Common myeloid progenitor, CD34-positive (primary cell): Measurements from ENCODE around the gene CRTAP.
A peak's percentile ranks its signal among the peaks of the same experiment; 100 is the strongest.
"Not testable (repeated sequence)": the region's sequence is repeated elsewhere in the genome, so short reads cannot be mapped to it uniquely, and the experiment has no call there.

Experiments used
- CTCF ChIA-PET: fragments of 350-600 bp; sonication (Branson Sonifier 250); formaldehyde crosslinking; loops from one replicate; lab custom pipeline; 2021; ENCODE audit warnings: antibody characterized with exemption; lab: Charles Lee
- POLR2A ChIA-PET: fragments of 350-600 bp; sonication (Branson Sonifier 250); formaldehyde crosslinking; loops from one replicate; lab custom pipeline; 2021; ENCODE audit warnings: antibody characterized with exemption; lab: Charles Lee
- DNase-seq, 3 donors: peaks; one replicate each; pipeline versions ENCODE4 v3.0.0 to v3.0.0-alpha.2; 2013
- H3K27ac ChIP-seq, 2 experiments: 1 replicate in 1 of 2; 2 replicates in 1 of 2; pipeline ENCODE4 v1.7.0; 2013; ENCODE audit warnings: inconsistent platforms in 2 of 2, low read length in 2 of 2, mild to moderate bottlenecking in 2 of 2, low read depth in 1 of 2, moderate library complexity in 1 of 2; ENCODE audit not compliant: severe bottlenecking in 2 of 2, insufficient read depth in 1 of 2, poor library complexity in 1 of 2
- H3K27me3 ChIP-seq, 5 experiments: replicated peaks in 2 of 5; 1 replicate in 3 of 5; 2 replicates in 2 of 5; pipeline versions ENCODE4 v1.6.1 to v1.7.0; 2013; ENCODE audit warnings: low read length in 4 of 5, mild to moderate bottlenecking in 2 of 5, moderate library complexity in 2 of 5, inconsistent platforms in 1 of 5; ENCODE audit not compliant: insufficient read depth in 5 of 5, control insufficient read depth in 4 of 5
- H3K36me3 ChIP-seq, 4 experiments: 1 replicate in 2 of 4; 2 replicates in 2 of 4; pipeline versions ENCODE4 v1.6.1 to v1.7.0; 2013; ENCODE audit warnings: low read length in 3 of 4, control low read depth in 1 of 4, mild to moderate bottlenecking in 1 of 4; ENCODE audit not compliant: control insufficient read depth in 4 of 4, insufficient read depth in 4 of 4
- H3K4me1 ChIP-seq, 4 experiments: 1 replicate in 3 of 4; 2 replicates in 1 of 4; pipeline versions ENCODE4 v1.6.1 to v1.7.1; 2013; ENCODE audit warnings: low read length in 3 of 4, mild to moderate bottlenecking in 3 of 4, control low read depth in 1 of 4, inconsistent platforms in 1 of 4, moderate library complexity in 1 of 4; ENCODE audit not compliant: control insufficient read depth in 4 of 4, insufficient read depth in 4 of 4; ENCODE audit errors: control extremely low read depth in 1 of 4
- H3K4me3 ChIP-seq, 7 experiments: 1 replicate in 4 of 7; 2 replicates in 3 of 7; pipeline versions ENCODE4 v1.5.1 to v1.7.0; 2013; ENCODE audit warnings: mild to moderate bottlenecking in 7 of 7, low read length in 6 of 7, moderate library complexity in 6 of 7, inconsistent platforms in 2 of 7, low read depth in 2 of 7, control low read depth in 1 of 7; ENCODE audit not compliant: insufficient read depth in 4 of 7, control insufficient read depth in 1 of 7; ENCODE audit errors: extremely low read depth in 1 of 7
- H3K9me3 ChIP-seq, 5 experiments: 1 replicate in 4 of 5; 2 replicates in 1 of 5; pipeline versions ENCODE4 v1.6.1 to v1.7.1; 2013; ENCODE audit warnings: low read length in 4 of 5, mild to moderate bottlenecking in 2 of 5, inconsistent platforms in 1 of 5, low read depth in 1 of 5, moderate library complexity in 1 of 5; ENCODE audit not compliant: control insufficient read depth in 4 of 5, insufficient read depth in 2 of 5; ENCODE audit errors: control extremely low read depth in 1 of 5
- WGBS: methylation state at CpG from one replicate; pipeline ENCODE4 v1.1.5; 2013; ENCODE audit not compliant: insufficient coverage; 5-methylcytosine and 5-hydroxymethylcytosine counted together

Gene CRTAP

GRCh38 chr3:33132019-33132360 lies 18.2 kb downstream of the CRTAP start:
- Histone ChIP-seq H3K4me3 (no peak overlapping the region), H3K27ac (no peak overlapping the region), H3K9me3 (peaks cover 0 to 4% (median 0%) of the 10 kb centered on the region in 5 experiments), H3K4me1 (no peaks in the 10 kb centered on the region), H3K27me3 (no peaks in the 10 kb centered on the region), H3K36me3 (peaks cover 5 to 56% (median 38%) of the 10 kb centered on the region in 4 experiments)
- CTCF ChIA-PET, result interaction anchor here (0.7 to 5.9 kb wide), 16 partner anchors 9 to 655 kb away, joined by 3 to 69 read pairs (median 4); partner anchors contain the start of gene CRTAP
- POLR2A ChIA-PET, result no interaction called here
- DNase-seq, result no peak
- WGBS, result no CpG with 5 or more reads among the region's 1 CpG

- 100% methylated on average over 2 of the region's 4 CpGs for WGBS
- POLR2A ChIA-PET, result no interaction called here
Measured at GRCh38 chr3:33134026-33134625, 20.3 kb downstream of the CRTAP start.

GRCh38 chr3:33137691-33138090 lies 23.9 kb downstream of the CRTAP start:
- Histone ChIP-seq H3K4me3 (no peak overlapping the region), H3K9me3 (peaks cover 0 to 4% (median 0%) of the 10 kb centered on the region in 5 experiments), H3K4me1 (no peaks in the 10 kb centered on the region), H3K27ac (no peak overlapping the region), H3K27me3 (no peaks in the 10 kb centered on the region), H3K36me3 (peaks cover 10 to 51% (median 32%) of the 10 kb centered on the region in 4 experiments)
- DNase-seq, result no peak
- no CpG with 5 or more reads among the region's 1 CpG for WGBS
- CTCF ChIA-PET, result interaction anchor here (0.6 to 0.9 kb wide), 2 partner anchors 10 to 377 kb away, joined by 3 read pairs; no protein-coding TSS in a partner anchor
- POLR2A ChIA-PET, result no interaction called here

More at GRCh38 chr3:33134026-33134625, 20.3 kb downstream of the CRTAP start:
- Histone ChIP-seq H3K36me3 (peaks cover 7 to 54% (median 35%) of the 10 kb centered on the region in 4 experiments), H3K9me3 (peaks cover 0 to 4% (median 0%) of the 10 kb centered on the region in 5 experiments), H3K4me1 (no peaks in the 10 kb centered on the region), H3K27me3 (no peaks in the 10 kb centered on the region), H3K27ac (no peak overlapping the region), H3K4me3 (no peak overlapping the region)
- CTCF ChIA-PET, result interaction anchor here (5.9 kb wide), 1 partner anchor 240 kb away, joined by 69 read pairs; no protein-coding TSS in a partner anchor
- DNase-seq, result peak in 2 of 3 donors; percentile 17 to 20

- WGBS, result 98% methylated on average over 6 of the region's 8 CpGs
- not testable (repeated sequence) for H3K4me1 ChIP-seq, H3K27me3 ChIP-seq, H3K27ac ChIP-seq, DNase-seq, H3K4me3 ChIP-seq, H3K9me3 ChIP-seq
- H3K36me3 ChIP-seq, result peaks cover 10 to 57% (median 37%) of the 10 kb centered on the region in 4 experiments
- POLR2A ChIA-PET, result interaction anchor here (0.6 kb wide), 1 partner anchor 1254 kb away, joined by 3 read pairs; no protein-coding TSS in a partner anchor
- CTCF ChIA-PET, result interaction anchor here (0.7 to 1.5 kb wide), 3 partner anchors 9 to 268 kb away, joined by 3 to 4 read pairs (median 3); no protein-coding TSS in a partner anchor
Measured at GRCh38 chr3:33139006-33139623, 25.3 kb downstream of the CRTAP start.

- peaks cover 0 to 4% (median 0%) of the 10 kb centered on the region in 5 experiments for H3K9me3 ChIP-seq
- H3K27me3 ChIP-seq, result no peaks in the 10 kb centered on the region
- no peaks in the 10 kb centered on the region for H3K4me1 ChIP-seq
- ChIA-PET POLR2A (no interaction called here), CTCF (interaction anchor here (1.0 kb wide), 1 partner anchor 8 kb away, joined by 4 read pairs; no protein-coding TSS in a partner anchor)
- H3K36me3 ChIP-seq, result peaks cover 10 to 53% (median 37%) of the 10 kb centered on the region in 4 experiments
- DNase-seq, result no peak
- no peak overlapping the region for H3K4me3 ChIP-seq
- WGBS, result 86% methylated on average over 1 of the region's 2 CpGs
- H3K27ac ChIP-seq, result no peak overlapping the region
Measured at GRCh38 chr3:33139996-33140395, 26.2 kb downstream of the CRTAP start.

- peaks cover 8 to 47% (median 38%) of the 10 kb centered on the region in 4 experiments for H3K36me3 ChIP-seq
- no peaks in the 10 kb centered on the region for H3K4me1 ChIP-seq
- CTCF ChIA-PET, result interaction anchor here (1.0 kb wide), 1 partner anchor 9 kb away, joined by 4 read pairs; no protein-coding TSS in a partner anchor
Measured at GRCh38 chr3:33141006-33141405, 27.2 kb downstream of the CRTAP start.

More at GRCh38 chr3:33141006-33141405, 27.2 kb downstream of the CRTAP start:
- Histone ChIP-seq H3K27me3 (no peaks in the 10 kb centered on the region), H3K9me3 (peaks cover 0 to 4% (median 0%) of the 10 kb centered on the region in 5 experiments), H3K4me3 (no peak overlapping the region), H3K27ac (no peak overlapping the region)
- 100% methylated on average over 3 of the region's 3 CpGs for WGBS
- POLR2A ChIA-PET, result no interaction called here
- no peak for DNase-seq
